ENCODE results near the gene MUC4. TPM values are rescaled to one million over a fixed set of nuclear protein-coding genes. Genes with fewer than 3 reads are reported as not detected.

The MUC4 gene
- total RNA-seq, 1 donor from 2014 or later = not detected

- no peak for TF ChIP-seq CTCF (IDR thresholded peaks at IDR 0.05)
- intact Hi-C loops (cut with DNase I) = no loop called here
- DNase-seq (ENCODE audit: low spot score in 2 of 2) = no peak
- Histone ChIP-seq H3K36me3 (no peaks in the 10 kb centered on the region), H3K27me3 (no peaks in the 10 kb centered on the region), H3K4me3 (no peak overlapping the region), H3K9me3 (no peaks in the 10 kb centered on the region), H3K4me1 (no peaks in the 10 kb centered on the region), H3K27ac (no peak overlapping the region)
Observed at GRCh38 chr3:195761123-195761566, 50.6 kb downstream of the MUC4 start.

GRCh38 chr3:195760345-195761122 is 51.2 kb downstream of the MUC4 start:
- no peak for DNase-seq (ENCODE audit: low spot score in 2 of 2)
- intact Hi-C loops (cut with DNase I) = no loop called here
- Histone ChIP-seq H3K36me3 (no peaks in the 10 kb centered on the region), H3K4me1 (no peaks in the 10 kb centered on the region), H3K4me3 (no peak overlapping the region), H3K27ac (no peak overlapping the region), H3K9me3 (no peaks in the 10 kb centered on the region), H3K27me3 (no peaks in the 10 kb centered on the region)
- TF ChIP-seq CTCF (IDR thresholded peaks at IDR 0.05) = no peak

- no peaks in the 10 kb centered on the region for H3K36me3 ChIP-seq
- no peaks in the 10 kb centered on the region for H3K9me3 ChIP-seq
- intact Hi-C loops (cut with DNase I) = no loop called here
- no peak for TF ChIP-seq CTCF (IDR thresholded peaks at IDR 0.05)
- H3K27ac ChIP-seq = no peak overlapping the region
- no peaks in the 10 kb centered on the region for H3K27me3 ChIP-seq
- no peak overlapping the region for H3K4me3 ChIP-seq
- no peak for DNase-seq (ENCODE audit: low spot score in 2 of 2)
- H3K4me1 ChIP-seq = no peaks in the 10 kb centered on the region
Observed at GRCh38 chr3:195758721-195759353, 52.9 kb downstream of the MUC4 start.

- no peaks in the 10 kb centered on the region for H3K36me3 ChIP-seq
- H3K27ac ChIP-seq = no peak overlapping the region
- TF ChIP-seq CTCF (IDR thresholded peaks at IDR 0.05) = no peak
- no peak overlapping the region for H3K4me3 ChIP-seq
- no peaks in the 10 kb centered on the region for H3K27me3 ChIP-seq
- no peak for DNase-seq (ENCODE audit: low spot score in 2 of 2)
- intact Hi-C loops (cut with DNase I) = no loop called here
- H3K9me3 ChIP-seq = no peaks in the 10 kb centered on the region
- H3K4me1 ChIP-seq = no peaks in the 10 kb centered on the region
Observed at GRCh38 chr3:195757827-195758226, 53.9 kb downstream of the MUC4 start.

GRCh38 chr3:195757438-195757770 is 54.3 kb downstream of the MUC4 start:
- TF ChIP-seq CTCF (IDR thresholded peaks at IDR 0.05) = no peak
- no peak for DNase-seq (ENCODE audit: low spot score in 2 of 2)
- H3K27ac ChIP-seq = no peak overlapping the region
- no peaks in the 10 kb centered on the region for H3K9me3 ChIP-seq
- no peaks in the 10 kb centered on the region for H3K27me3 ChIP-seq
- intact Hi-C loops (cut with DNase I) = no loop called here
- no peak overlapping the region for H3K4me3 ChIP-seq
- no peaks in the 10 kb centered on the region for H3K36me3 ChIP-seq
- no peaks in the 10 kb centered on the region for H3K4me1 ChIP-seq

Measured in ascending aorta (tissue), 2 donors.